Peyer's patch (tissue), 4 donors: ENCODE data around the gene VPS33A.

Experiments used
- POLR2A ChIP-seq, 2 donors: fragments of 450-650 bp; IDR thresholded peaks; one replicate each; pipeline ENCODE4 v1.5.1; 2017; ENCODE audit warnings: antibody characterized with exemption in 2 of 2, mild to moderate bottlenecking in 2 of 2, moderate library complexity in 2 of 2
- TF ChIP-seq, protein P1 (sequence below), 6 experiments: fragments of 450-650 bp in 4 of 6; fragments of 200-600 bp in 2 of 6; sonication (generic) in 1 of 6; IDR thresholded peaks; one replicate each; pipeline ENCODE4 v1.5.1; 2017 to 2019; ENCODE audit warnings: antibody characterized with exemption in 6 of 6, mild to moderate bottlenecking in 3 of 6, moderate library complexity in 1 of 6

GRCh38 chr12:122189626-122190475 lies 76.4 kb downstream of the VPS33A start:
- no peak for TF ChIP-seq POLR2A (IDR thresholded peaks at IDR 0.05)
- TF ChIP-seq, protein P1, sequence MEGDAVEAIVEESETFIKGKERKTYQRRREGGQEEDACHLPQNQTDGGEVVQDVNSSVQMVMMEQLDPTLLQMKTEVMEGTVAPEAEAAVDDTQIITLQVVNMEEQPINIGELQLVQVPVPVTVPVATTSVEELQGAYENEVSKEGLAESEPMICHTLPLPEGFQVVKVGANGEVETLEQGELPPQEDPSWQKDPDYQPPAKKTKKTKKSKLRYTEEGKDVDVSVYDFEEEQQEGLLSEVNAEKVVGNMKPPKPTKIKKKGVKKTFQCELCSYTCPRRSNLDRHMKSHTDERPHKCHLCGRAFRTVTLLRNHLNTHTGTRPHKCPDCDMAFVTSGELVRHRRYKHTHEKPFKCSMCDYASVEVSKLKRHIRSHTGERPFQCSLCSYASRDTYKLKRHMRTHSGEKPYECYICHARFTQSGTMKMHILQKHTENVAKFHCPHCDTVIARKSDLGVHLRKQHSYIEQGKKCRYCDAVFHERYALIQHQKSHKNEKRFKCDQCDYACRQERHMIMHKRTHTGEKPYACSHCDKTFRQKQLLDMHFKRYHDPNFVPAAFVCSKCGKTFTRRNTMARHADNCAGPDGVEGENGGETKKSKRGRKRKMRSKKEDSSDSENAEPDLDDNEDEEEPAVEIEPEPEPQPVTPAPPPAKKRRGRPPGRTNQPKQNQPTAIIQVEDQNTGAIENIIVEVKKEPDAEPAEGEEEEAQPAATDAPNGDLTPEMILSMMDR (IDR thresholded peaks at IDR 0.05) = no peak
